K562 (cell line): ENCODE results near the gene NAV2. TPM values are rescaled to one million over a fixed set of nuclear protein-coding genes. Genes with fewer than 3 reads are reported as not detected.
A peak's percentile ranks its signal among the peaks of the same experiment; 100 is the strongest.

Experiments used
- ATAC-seq: fragments of 200-7000 bp; cut with Tn5 transposase; 3 replicates; pipeline ENCODE4 v1.9.1; 2020; ENCODE audit warnings: moderate library complexity
- BruUV-seq: library from RNA; stranded (reverse); fragments of 400-500 nt; replicated peaks from 2 replicates; lab custom pipeline; 2021; lab: Mats Ljungman, UMichigan
- CTCF ChIA-PET: fragments of 300-600 bp; formaldehyde crosslinking; extraction: SDS; loops from one replicate; lab custom pipeline; 2021; ENCODE audit warnings: low intra/inter-chr PET ratio; lab: Yijun Ruan, JAX
- POLR2A ChIA-PET: fragments of 300-600, 350-650 bp; sonication (Branson Sonifier 250); formaldehyde crosslinking; extraction: SDS; loops from one replicate; lab custom pipeline; 2021; ENCODE audit warnings: antibody characterized with exemption, inconsistent platforms; lab: Yijun Ruan, JAX
- DNase-seq, 4 experiments: peaks; one replicate each; pipeline versions ENCODE4 v3.0.0 to v3.0.0-alpha.2; 2011 to 2018; ENCODE audit warnings: low spot score in 3 of 4, mixed read lengths in 3 of 4; ENCODE audit errors: extremely low read depth in 1 of 4
- FAIRE-seq: peaks from 2 replicates; lab custom pipeline; 2011; peaks lifted over from hg19 to GRCh38; lab: Jason Lieb, UNC
- H2AFZ ChIP-seq: 2 replicates; pipeline ENCODE4 v1.6.0; 2011; ENCODE audit warnings: low read depth, low read length, control low read depth, inconsistent platforms
- H3K27ac ChIP-seq: fragments of 200-600 bp; 3 replicates; pipeline ENCODE4 v1.8.0; 2011; ENCODE audit warnings: low read depth, mild to moderate bottlenecking, control low read depth, inconsistent platforms, low read length, moderate library complexity, mixed read lengths; ENCODE audit errors: extremely low read depth
- H3K27me3 ChIP-seq, 2 experiments: fragments of 300-600 bp in 1 of 2; 2 replicates in 1 of 2; 3 replicates in 1 of 2; pipeline versions ENCODE4 v1.6.0 to v1.8.0; 2011; ENCODE audit warnings: inconsistent platforms in 2 of 2, low read length in 2 of 2, mild to moderate bottlenecking in 1 of 2, mixed read lengths in 1 of 2, moderate library complexity in 1 of 2; ENCODE audit not compliant: control insufficient read depth in 2 of 2, insufficient read depth in 2 of 2
- H3K36me3 ChIP-seq: fragments of 300-600 bp; 3 replicates; pipeline ENCODE4 v1.8.0; 2011; ENCODE audit warnings: mild to moderate bottlenecking, low read length, inconsistent platforms; ENCODE audit not compliant: control insufficient read depth, insufficient read depth
- H3K4me1 ChIP-seq, 2 experiments: fragments of 200-600 bp in 1 of 2; replicated peaks in 1 of 2; 2 replicates in 1 of 2; 3 replicates in 1 of 2; pipeline versions ENCODE4 v1.5.1 to v1.8.0; 2011; ENCODE audit warnings: inconsistent platforms in 2 of 2, low read length in 2 of 2, mild to moderate bottlenecking in 1 of 2, mixed read lengths in 1 of 2, moderate library complexity in 1 of 2; ENCODE audit not compliant: control insufficient read depth in 2 of 2, insufficient read depth in 2 of 2
- H3K4me2 ChIP-seq: 2 replicates; pipeline ENCODE4 v1.6.1; 2011; ENCODE audit warnings: low read length, control low read depth, inconsistent platforms, mixed read lengths; ENCODE audit not compliant: insufficient read depth
- H3K4me3 ChIP-seq: fragments of 200-600 bp; sonication (generic), shearing (Covaris generic); 2 replicates; pipeline ENCODE4 v1.5.1; 2016; ENCODE audit warnings: control low read depth, inconsistent platforms
- H3K79me2 ChIP-seq: fragments of 200-600 bp; 3 replicates; pipeline ENCODE4 v1.8.0; 2011; ENCODE audit warnings: low read length, inconsistent platforms; ENCODE audit not compliant: control insufficient read depth, insufficient read depth
- H3K9ac ChIP-seq, 2 experiments: 2 replicates each; pipeline versions ENCODE4 v1.6.0 to v1.6.1; 2011; ENCODE audit warnings: low read depth in 2 of 2, low read length in 2 of 2, control low read depth in 1 of 2, inconsistent platforms in 1 of 2, mild to moderate bottlenecking in 1 of 2, mixed read lengths in 1 of 2; ENCODE audit not compliant: insufficient read depth in 1 of 2
- H3K9me1 ChIP-seq: one replicate; pipeline ENCODE4 v1.6.0; 2011; ENCODE audit warnings: inconsistent platforms, mild to moderate bottlenecking, low read length, moderate library complexity; ENCODE audit not compliant: control insufficient read depth, insufficient read depth
- H3K9me3 ChIP-seq: replicated peaks from 2 replicates; pipeline ENCODE4 v1.5.1; 2011; ENCODE audit warnings: low read depth, low read length, inconsistent platforms; ENCODE audit not compliant: control insufficient read depth, insufficient read depth
- H4K20me1 ChIP-seq: replicated peaks from 2 replicates; pipeline ENCODE4 v1.6.1; 2011; ENCODE audit warnings: low read length, inconsistent platforms, mixed read lengths; ENCODE audit not compliant: control insufficient read depth, insufficient read depth
- RBM22 ChIP-seq: fragments of 200-400 bp; formaldehyde crosslinking; IDR thresholded peaks from 2 replicates; pipeline ENCODE4 v1.6.1; 2018; ENCODE audit warnings: low read length, low read depth; ENCODE audit not compliant: poor library complexity, severe bottlenecking
- SMAD4 ChIP-seq: fragments of 250-450 bp; sonication (Bioruptor Pico); conservative IDR thresholded peaks from 2 replicates; pipeline ENCODE4 v1.8.0; 2021; ENCODE audit warnings: inconsistent platforms, mild to moderate bottlenecking, moderate library complexity
- TFAM ChIP-seq: fragments of 250-450 bp; sonication (Bioruptor Pico); conservative IDR thresholded peaks from 2 replicates; pipeline ENCODE4 v1.5.0; 2021; ENCODE audit warnings: mild to moderate bottlenecking, moderate library complexity
- ZBED1 ChIP-seq: IDR thresholded peaks from 2 replicates; pipeline ENCODE4 v1.6.1; 2014
- ZNF184 ChIP-seq: sonication (generic); formaldehyde crosslinking; IDR thresholded peaks from 2 replicates; pipeline ENCODE4 v1.5.0; 2020; ENCODE audit warnings: missing genetic modification reagents
- ZNF277 ChIP-seq: fragments of 250-450 bp; sonication (Bioruptor Pico); IDR thresholded peaks from 2 replicates; pipeline ENCODE4 v1.8.0; 2022; ENCODE audit warnings: inconsistent platforms, mild to moderate bottlenecking, moderate library complexity, borderline replicate concordance
- ZNF830 ChIP-seq: fragments of 250-450 bp; sonication (Bioruptor Pico); IDR thresholded peaks from 2 replicates; pipeline ENCODE4 v1.5.0; 2021; ENCODE audit warnings: mild to moderate bottlenecking
- WGBS: fragments of 100-300 bp; shearing (Covaris generic); methylation state at CpG from one replicate; pipeline ENCODE4 v1.1.6; 2016; ENCODE audit warnings: low coverage, mixed read lengths; ENCODE audit not compliant: insufficient coverage; ENCODE audit errors: missing lambda C conversion rate; 5-methylcytosine and 5-hydroxymethylcytosine counted together
- in situ Hi-C: fragments of 300-500 bp; cut with MboI; formaldehyde crosslinking; loops from 4 replicates; pipeline ENCODE4 v1.15.0; 2018; ENCODE audit warnings: inconsistent platforms, mixed read lengths
- intact Hi-C: fragments of 100-400 bp; cut with micrococcal nuclease; formaldehyde crosslinking; loops from 2 replicates; pipeline ENCODE4 v1.14.2; 2022
- polyA plus RNA-seq, 8 experiments: library from polyadenylated mRNA; depleted of rRNA in 4 of 8; stranded (reverse) in 5 of 8; unstranded in 3 of 8; fragments of >200 nt; fragmentation: Nextera tagmentation in 2 of 8; fragmentation: Illumina TruSeq in 1 of 8; extraction: Ambion mirVana in 2 of 8; extraction: Trizol in 1 of 8; gene quantifications; 2 replicates each; pipeline versions ENCODE4 v1.2.1 to v1.2.3, GENCODE V29; 2011 to 2014; ENCODE audit warnings: inconsistent platforms in 1 of 8, missing spikeins in 1 of 8
- total RNA-seq, 7 experiments: library from RNA; depleted of rRNA in 6 of 7; stranded (reverse); fragments of >200 nt in 6 of 7; fragmentation: Illumina TruSeq in 2 of 7; extraction: Trizol in 2 of 7; gene quantifications; 2 replicates each; pipeline versions ENCODE4 v1.2.1 to v1.2.3, GENCODE V29; 2011 to 2021; ENCODE audit warnings: low replicate concordance in 1 of 7

NAV2 gene
- total and polyA plus RNA-seq, 9 of the 15 experiments (the other 6 are each of a cell fraction or from before 2014, with no cell fraction given), result 0.03 to 0.35 (median 0.05) TPM

- ChIA-PET CTCF (no interaction called here), POLR2A (interaction anchor here (1.4 to 1.7 kb wide), 3 partner anchors 8 to 43 kb away, joined by 5 to 7 read pairs (median 6); no protein-coding TSS in a partner anchor)
- 59% methylated on average over 6 of the region's 7 CpGs for WGBS
- no peak for DNase-seq
- no peak for FAIRE-seq
- Histone ChIP-seq H4K20me1 (no peaks in the 10 kb centered on the region), H3K4me1 (peaks cover 4 to 47% of the 10 kb centered on the region in 2 experiments; a peak in 4 of 5 replicates), H3K4me3 (no peak overlapping the region), H3K79me2 (no peaks in the 10 kb centered on the region; the same call in 2 of the 3 replicates), H3K36me3 (no peaks in the 10 kb centered on the region), H2AFZ (peak overlapping the region; percentile 25), H3K27ac (no peak overlapping the region; the same call in 2 of the 3 replicates), H3K27me3 (no peaks in the 10 kb centered on the region), H3K9ac (no peak overlapping the region; a peak in 1 of 4 replicates), H3K9me1 (no peaks in the 10 kb centered on the region), H3K4me2 (peak overlapping the region; percentile 76; the same call in 1 of the 2 replicates), H3K9me3 (no peaks in the 10 kb centered on the region; the same call in 1 of the 2 replicates)
- intact Hi-C loops, result no loop called here
- TF ChIP-seq ZBED1 (no peak), ZNF830 (CRISPR knock-in tag) (no peak), SMAD4 (CRISPR knock-in tag) (no peak), ZNF277 (no peak), RBM22 (no peak), ZNF184 (CRISPR knock-in tag) (no peak), TFAM (CRISPR knock-in tag) (no peak)
- BruUV-seq, result no TSS peak
- ATAC-seq, result no peak
- in situ Hi-C loops, result no loop called here
Measured at GRCh38 chr11:20078846-20079245, 366.2 kb downstream of the NAV2 start.
